ENCODE data around the gene SIM1. TPM values are rescaled to one million over a fixed set of nuclear protein-coding genes. Genes with fewer than 3 reads are reported as not detected.

SIM1 gene
- total and polyA plus RNA-seq, 4 donors, result under 0.01 TPM; not detected in 3

DNA sequence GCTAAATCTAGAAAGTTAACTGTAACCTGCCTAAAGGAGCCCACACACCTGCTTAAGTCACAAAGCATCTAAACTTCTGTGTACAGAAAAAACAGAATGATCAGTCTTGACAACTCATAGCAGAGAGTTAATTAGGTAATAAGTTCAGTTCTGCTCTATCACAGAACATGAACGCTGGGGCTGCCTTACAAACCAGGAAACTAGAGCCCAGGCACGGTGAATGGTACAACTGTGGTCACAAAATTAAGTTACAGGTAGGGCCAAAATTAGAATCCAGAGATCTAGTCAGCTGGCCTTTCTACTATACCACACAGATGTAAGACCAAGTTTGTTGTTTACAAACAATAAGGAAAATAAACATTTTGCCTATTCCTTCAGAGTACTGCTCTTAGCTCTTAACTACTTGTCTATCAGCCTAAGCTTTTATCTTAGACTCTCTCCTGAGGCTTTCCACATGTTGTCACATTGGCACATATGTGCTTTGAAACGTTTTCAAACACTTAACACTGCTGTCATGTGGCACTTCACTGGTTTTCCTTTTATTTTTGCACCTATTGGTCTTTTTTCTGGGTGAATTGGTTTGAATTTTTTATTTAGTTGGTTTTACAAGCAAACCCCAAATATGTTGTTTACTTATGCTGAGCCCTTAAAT, 75.7 kb downstream of the SIM1 start:
- DNase-seq (ENCODE audit: low spot score), result no peak
- Histone ChIP-seq H3K9ac (ENCODE audit: low read depth in 1 of 2, low read length in 2 of 2) (no peak overlapping the region), H3K4me1 (ENCODE audit: control insufficient read depth in 4 of 4, insufficient read depth in 4 of 4, low read length in 3 of 4) (no peaks in the 10 kb centered on the region), H3K27ac (ENCODE audit: low read depth in 1 of 2, low read length in 2 of 2) (no peak overlapping the region), H3K9me3 (ENCODE audit: control insufficient read depth in 4 of 4, low read length in 3 of 4) (no peaks in the 10 kb centered on the region), H3K36me3 (ENCODE audit: control insufficient read depth in 4 of 4, insufficient read depth in 3 of 4, low read depth in 1 of 4, low read length in 3 of 4) (no peaks in the 10 kb centered on the region), H3K27me3 (ENCODE audit: control insufficient read depth in 4 of 4, insufficient read depth in 4 of 4, low read length in 3 of 4) (no peaks in the 10 kb centered on the region), H3K4me3 (ENCODE audit: low read depth in 1 of 3, low read length in 3 of 3) (no peak overlapping the region)
- 58% methylated on average over 3 of the region's 3 CpGs for WGBS
- TF ChIP-seq ZBTB33 (IDR thresholded peaks at IDR 0.05) (no peak), JUND (IDR thresholded peaks at IDR 0.05) (no peak), GABPA (IDR thresholded peaks at IDR 0.05 in 1 of 2, conservative IDR thresholded peaks at IDR 0.05 in 1 of 2) (no peak), HNF4G (IDR thresholded peaks at IDR 0.05) (no peak), FOXA2 (IDR thresholded peaks at IDR 0.05) (no peak), HNF4A (conservative IDR thresholded peaks at IDR 0.05) (no peak)
- TF ChIP-seq, protein P1, sequence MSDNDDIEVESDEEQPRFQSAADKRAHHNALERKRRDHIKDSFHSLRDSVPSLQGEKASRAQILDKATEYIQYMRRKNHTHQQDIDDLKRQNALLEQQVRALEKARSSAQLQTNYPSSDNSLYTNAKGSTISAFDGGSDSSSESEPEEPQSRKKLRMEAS (IDR thresholded peaks at IDR 0.05), result no peak
- TF ChIP-seq, protein P2, sequence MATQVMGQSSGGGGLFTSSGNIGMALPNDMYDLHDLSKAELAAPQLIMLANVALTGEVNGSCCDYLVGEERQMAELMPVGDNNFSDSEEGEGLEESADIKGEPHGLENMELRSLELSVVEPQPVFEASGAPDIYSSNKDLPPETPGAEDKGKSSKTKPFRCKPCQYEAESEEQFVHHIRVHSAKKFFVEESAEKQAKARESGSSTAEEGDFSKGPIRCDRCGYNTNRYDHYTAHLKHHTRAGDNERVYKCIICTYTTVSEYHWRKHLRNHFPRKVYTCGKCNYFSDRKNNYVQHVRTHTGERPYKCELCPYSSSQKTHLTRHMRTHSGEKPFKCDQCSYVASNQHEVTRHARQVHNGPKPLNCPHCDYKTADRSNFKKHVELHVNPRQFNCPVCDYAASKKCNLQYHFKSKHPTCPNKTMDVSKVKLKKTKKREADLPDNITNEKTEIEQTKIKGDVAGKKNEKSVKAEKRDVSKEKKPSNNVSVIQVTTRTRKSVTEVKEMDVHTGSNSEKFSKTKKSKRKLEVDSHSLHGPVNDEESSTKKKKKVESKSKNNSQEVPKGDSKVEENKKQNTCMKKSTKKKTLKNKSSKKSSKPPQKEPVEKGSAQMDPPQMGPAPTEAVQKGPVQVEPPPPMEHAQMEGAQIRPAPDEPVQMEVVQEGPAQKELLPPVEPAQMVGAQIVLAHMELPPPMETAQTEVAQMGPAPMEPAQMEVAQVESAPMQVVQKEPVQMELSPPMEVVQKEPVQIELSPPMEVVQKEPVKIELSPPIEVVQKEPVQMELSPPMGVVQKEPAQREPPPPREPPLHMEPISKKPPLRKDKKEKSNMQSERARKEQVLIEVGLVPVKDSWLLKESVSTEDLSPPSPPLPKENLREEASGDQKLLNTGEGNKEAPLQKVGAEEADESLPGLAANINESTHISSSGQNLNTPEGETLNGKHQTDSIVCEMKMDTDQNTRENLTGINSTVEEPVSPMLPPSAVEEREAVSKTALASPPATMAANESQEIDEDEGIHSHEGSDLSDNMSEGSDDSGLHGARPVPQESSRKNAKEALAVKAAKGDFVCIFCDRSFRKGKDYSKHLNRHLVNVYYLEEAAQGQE (IDR thresholded peaks at IDR 0.05), result no peak

GRCh38 chr6:100382767-100383195, 81.9 kb downstream of the SIM1 start:
- DNase-seq (ENCODE audit: low spot score), result no peak
- WGBS, result 77% methylated on average over 5 of the region's 5 CpGs
- H3K9ac ChIP-seq (ENCODE audit: low read depth in 1 of 2, low read length in 2 of 2), result no peak overlapping the region
- H3K27ac ChIP-seq (ENCODE audit: low read depth in 1 of 2, low read length in 2 of 2), result no peak overlapping the region
- TF ChIP-seq TAF1 (conservative IDR thresholded peaks at IDR 0.05) (no peak), EGR1 (IDR thresholded peaks at IDR 0.05; ENCODE audit: low read depth in 2 of 2) (no peak), ZBTB33 (IDR thresholded peaks at IDR 0.05) (no peak), HNF4A (conservative IDR thresholded peaks at IDR 0.05) (no peak), RAD21 (IDR thresholded peaks at IDR 0.05) (no peak), NR2F2 (IDR thresholded peaks at IDR 0.05) (no peak), YY1 (IDR thresholded peaks at IDR 0.05) (no peak), SP1 (IDR thresholded peaks at IDR 0.05) (no peak), HNF4G (IDR thresholded peaks at IDR 0.05) (no peak), JUND (IDR thresholded peaks at IDR 0.05) (no peak)
- TF ChIP-seq, protein P3, sequence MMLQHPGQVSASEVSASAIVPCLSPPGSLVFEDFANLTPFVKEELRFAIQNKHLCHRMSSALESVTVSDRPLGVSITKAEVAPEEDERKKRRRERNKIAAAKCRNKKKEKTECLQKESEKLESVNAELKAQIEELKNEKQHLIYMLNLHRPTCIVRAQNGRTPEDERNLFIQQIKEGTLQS (IDR thresholded peaks at IDR 0.05), result no peak
- TF ChIP-seq, protein P1 (IDR thresholded peaks at IDR 0.05), result no peak
- TF ChIP-seq, protein P2 (IDR thresholded peaks at IDR 0.05), result no peak
- H3K27me3 ChIP-seq (ENCODE audit: control insufficient read depth in 4 of 4, insufficient read depth in 4 of 4, low read length in 3 of 4), result no peaks in the 10 kb centered on the region
- H3K9me3 ChIP-seq (ENCODE audit: control insufficient read depth in 4 of 4, low read length in 3 of 4), result no peaks in the 10 kb centered on the region
- H3K4me1 ChIP-seq (ENCODE audit: control insufficient read depth in 4 of 4, insufficient read depth in 4 of 4, low read length in 3 of 4), result peaks cover 0 to 4% (median 0%) of the 10 kb centered on the region in 4 donors
- H3K4me3 ChIP-seq (ENCODE audit: low read depth in 1 of 3, low read length in 3 of 3), result no peak overlapping the region
- H3K36me3 ChIP-seq (ENCODE audit: control insufficient read depth in 4 of 4, insufficient read depth in 3 of 4, low read depth in 1 of 4, low read length in 3 of 4), result no peaks in the 10 kb centered on the region

Data from liver (tissue), 9 donors.